ENCODE measurements around the gene SUSD3. TPM values are rescaled to one million over a fixed set of nuclear protein-coding genes. Genes with fewer than 3 reads are reported as not detected.
"Not testable (repeated sequence)": the region's sequence is repeated elsewhere in the genome, so short reads cannot be mapped to it uniquely, and the experiment has no call there.

Gene SUSD3
- total RNA-seq, 1 donor from 2014 or later, result not detected

DNA sequence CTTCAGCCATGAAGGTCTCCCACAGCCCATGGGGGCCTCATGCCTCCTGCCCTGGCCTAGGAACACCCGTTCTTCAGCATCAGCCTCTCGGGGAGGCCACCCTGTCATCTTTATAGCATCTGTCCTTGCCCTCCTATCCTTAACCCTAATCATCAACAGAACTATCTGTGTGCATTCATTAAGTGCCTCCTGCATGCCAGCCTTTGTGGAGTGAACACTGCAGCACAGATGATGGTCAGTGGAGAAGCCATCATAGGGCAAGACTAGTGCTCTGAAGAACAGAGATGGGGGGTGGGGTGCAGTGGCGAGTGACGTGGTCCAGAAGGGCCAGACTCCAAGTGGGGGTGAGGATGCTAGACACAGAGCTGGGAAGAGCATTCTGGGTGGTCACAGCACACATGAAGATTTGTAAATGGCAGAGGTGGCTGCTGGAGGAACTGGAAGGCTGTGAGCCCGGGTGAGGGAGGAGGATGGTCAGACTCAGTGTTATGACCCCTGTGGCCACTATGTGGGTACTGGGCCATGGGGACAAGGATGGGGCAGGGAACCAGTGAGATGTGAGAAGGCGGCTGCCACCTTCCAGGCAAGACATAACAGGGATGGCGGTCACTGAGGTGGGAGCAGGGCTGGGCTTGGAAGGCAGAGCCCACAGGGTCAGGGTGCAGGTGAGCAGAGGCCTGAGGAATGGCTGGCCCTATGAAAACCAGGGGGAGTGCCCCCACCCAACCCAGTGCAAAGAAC lies 33.9 kb downstream of the SUSD3 start:
- DNase-seq (ENCODE audit: low spot score), result no peak

DNA sequence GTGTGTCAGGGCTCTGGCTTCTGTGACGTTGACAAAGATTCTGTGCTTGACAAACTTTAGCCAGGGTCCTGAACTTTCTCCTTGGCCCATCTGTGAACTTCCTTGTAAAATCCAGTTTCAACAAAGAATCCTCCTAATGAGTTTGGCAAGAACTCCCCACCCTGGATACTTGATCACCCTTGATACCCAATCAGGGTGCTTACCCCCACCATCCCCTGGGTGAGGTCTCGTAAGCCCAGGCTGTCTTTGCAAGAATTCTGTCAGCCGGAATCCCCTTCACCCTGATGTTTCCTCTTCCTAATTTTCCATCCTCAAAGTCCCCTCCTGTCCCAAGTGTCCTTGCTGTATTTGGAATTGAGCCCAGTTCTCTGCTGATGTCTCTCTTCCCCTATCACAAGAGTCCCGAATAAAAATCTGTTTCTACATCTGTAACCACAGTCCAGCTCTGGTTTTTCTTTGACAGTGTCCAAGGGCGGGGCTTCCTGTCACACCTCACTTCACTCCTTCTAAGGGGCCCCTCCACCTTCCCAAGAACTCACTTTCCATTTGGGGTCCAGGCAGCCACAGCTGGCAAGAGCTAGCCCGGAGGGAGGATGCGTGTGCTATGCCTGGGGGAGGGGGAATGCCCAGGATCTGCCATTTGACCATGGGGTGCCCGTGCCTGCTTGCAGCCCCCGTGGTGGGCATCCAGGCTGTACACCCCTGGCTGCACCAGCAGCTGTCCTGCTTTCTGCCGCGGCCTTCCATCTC lies 34.8 kb downstream of the SUSD3 start:
- DNase-seq (ENCODE audit: low spot score), result peak; percentile 38

DNA sequence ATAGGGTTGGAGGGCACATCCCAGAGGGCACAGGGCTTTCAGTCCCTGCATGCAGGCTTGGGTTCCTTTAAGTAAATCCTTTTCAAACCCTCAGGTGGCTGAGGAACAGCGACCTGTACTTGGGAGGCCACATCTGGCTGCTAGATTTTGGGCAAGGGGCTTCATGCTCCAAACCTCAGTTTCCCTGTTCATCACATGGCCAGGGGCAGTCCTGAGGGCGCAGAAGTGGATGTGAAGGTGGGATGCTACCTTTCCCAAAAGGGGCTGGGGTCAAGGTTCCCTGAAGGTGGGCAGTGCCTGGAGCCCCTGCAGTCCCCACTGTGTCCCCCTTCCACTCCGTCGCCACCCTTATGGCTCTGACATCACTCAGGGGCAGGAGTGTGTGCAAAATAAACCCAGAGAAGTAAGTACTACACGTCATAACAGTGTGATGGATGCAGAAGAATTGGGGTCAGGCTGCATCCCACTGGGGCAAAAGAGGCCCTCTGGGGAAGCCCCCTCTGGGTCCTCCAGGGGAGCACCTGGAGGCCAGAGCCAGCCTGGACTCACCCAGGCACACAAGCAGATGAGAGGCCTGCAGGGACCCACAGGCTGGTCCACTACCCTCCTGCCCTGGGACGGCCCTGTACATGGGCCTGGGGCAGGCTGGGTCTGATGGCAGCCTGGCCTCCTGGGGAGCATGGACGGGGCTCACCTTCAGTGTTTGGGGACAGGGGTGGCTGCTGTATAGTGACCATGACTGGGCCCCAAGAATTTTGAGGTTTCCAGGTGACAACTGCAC lies 35.6 kb downstream of the SUSD3 start:
- no peak for DNase-seq (ENCODE audit: low spot score)

DNA sequence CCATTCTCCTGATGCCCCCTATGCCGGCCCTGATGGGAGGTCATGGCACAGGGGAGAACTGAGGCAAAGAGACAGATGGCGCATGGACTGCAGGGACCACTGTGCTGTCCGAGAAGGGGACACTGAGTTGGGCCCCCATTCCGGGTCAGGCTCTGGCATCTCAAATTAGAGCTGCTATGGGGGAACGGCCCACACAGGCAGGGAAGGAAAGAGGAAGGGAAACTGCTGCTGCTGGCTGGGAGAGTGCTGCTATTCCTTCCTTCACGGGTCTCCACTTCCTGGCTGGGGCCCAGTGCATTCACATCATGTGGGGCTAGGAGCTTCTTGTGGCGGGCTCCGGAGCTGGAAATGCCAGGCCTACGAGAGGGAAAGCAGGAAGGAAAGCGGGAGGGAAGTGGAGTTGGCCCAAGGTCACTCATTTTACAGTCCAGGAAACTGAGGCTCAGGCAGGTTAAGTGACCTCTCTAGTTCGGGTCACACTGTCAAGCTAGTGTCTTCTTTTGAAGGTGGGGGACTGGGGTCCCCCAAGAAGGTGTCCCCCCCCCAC lies 36.2 kb downstream of the SUSD3 start:
- peak; percentile 70 for DNase-seq (ENCODE audit: low spot score)

DNA sequence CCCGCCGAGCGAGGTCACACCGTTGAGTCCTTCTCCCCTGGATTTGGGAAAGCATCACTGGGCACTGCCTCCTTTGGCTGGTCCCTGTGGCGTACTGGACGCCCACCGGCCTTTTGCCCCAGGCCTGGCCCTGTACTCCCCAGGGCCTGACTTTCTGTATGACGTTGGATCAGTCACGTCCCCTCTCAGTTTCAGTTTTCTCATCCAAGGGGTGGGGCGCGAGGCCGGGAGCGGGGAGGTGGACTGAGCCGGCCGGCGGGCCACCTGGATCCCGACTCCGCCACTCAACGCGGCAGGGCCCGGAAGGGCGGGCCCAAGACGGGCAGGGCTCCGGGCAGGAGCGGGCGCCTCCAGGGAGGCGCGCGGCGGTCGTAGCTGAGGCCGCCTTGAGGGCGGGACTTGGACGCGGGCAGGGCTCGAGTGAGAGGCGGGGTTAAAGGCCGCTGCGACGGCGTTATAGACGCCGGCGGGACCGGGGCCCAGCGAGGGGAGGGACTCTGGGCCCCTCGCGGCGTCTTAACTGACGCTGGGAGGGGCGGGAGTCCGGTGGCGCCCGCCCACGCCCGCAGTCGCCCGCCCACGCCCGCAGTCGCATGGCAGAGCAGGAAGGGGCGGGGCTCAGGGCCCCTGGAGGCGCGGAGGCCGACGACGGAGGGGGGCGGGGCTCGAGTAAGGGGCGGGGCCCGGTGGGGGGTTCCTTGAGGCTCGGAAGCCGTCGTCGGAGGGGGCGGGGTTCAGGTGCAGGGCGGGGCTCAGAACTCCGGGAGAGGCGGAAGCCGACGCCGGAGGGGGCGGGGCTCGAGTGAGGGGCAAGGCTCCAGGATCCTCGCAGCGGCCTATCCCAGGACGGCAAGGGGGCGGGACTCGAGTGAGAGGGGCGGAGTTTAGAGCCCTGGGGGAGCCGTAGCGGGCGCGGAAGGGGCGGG lies 37.0 kb downstream of the SUSD3 start:
- DNase-seq (ENCODE audit: low spot score), result peak; percentile 100

DNA sequence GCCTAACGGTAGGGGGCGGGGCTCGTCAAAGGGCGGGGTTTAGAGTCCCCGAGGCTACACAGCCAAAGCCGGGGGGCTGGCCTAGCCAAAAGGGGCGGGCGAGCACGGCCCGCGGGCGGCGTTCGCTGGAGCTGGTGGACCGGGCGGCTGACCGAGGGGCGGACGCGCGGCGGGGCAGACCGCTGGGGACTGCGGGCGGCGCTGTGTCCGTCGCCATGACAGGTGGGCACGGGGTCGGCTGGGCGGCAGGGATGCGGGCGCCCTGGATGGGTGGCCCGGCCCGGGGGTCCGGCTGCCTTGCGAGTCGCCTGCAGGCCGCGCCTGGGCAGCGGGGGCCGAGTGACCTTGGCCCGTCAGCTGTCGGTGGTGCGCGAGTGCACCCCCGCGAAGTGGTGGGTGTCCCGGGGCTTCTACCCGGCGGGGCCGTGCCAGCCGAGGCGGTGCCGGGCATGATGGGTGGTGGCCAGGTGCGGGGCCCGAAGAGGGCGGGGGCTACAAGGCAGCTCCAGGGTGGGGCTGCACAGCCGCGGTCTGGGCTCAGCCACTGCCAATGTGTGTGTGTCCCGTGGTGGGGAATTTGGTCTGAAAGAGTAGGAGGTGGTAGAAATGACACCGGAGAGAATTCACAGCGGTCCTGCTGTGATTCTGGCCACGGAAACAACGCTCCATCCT lies 37.8 kb downstream of the SUSD3 start, which contains the start of gene CARD19:
TSS of gene CARD19 (plus strand) at position 87 of the 672 bp plus-strand sequence. CDS start at position 216, 129 bp downstream.
- DNase-seq (ENCODE audit: low spot score), result peak; percentile 42

DNA sequence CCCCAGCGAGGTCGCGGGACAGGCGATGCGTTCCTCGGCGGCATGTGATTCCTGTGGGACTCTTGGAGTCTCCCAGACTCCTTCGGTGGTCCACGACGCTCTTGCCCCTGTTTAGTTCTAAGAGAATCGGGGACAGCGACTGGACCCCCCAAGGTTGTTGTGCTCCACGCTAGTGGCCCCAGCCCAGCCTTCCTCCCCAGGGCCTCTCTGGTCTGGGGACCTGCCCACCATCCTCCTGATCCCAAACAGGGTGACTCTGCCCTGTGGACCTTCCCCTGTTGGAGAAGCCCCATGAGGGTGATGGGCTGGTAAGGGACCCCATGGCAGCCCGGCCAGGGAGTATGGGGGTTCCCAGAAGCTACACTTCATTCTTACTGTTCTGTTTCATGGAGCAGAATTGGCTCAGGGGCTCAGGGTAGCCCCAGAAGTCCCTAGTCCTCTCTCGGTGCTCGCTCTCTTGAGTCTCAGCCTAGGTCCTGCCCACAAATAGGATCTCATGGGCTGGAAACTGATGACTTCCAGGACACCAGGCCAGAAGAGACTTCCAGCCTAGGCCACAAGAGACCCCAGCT lies 38.4 kb downstream of the SUSD3 start:
- no peak for DNase-seq (ENCODE audit: low spot score)

DNA sequence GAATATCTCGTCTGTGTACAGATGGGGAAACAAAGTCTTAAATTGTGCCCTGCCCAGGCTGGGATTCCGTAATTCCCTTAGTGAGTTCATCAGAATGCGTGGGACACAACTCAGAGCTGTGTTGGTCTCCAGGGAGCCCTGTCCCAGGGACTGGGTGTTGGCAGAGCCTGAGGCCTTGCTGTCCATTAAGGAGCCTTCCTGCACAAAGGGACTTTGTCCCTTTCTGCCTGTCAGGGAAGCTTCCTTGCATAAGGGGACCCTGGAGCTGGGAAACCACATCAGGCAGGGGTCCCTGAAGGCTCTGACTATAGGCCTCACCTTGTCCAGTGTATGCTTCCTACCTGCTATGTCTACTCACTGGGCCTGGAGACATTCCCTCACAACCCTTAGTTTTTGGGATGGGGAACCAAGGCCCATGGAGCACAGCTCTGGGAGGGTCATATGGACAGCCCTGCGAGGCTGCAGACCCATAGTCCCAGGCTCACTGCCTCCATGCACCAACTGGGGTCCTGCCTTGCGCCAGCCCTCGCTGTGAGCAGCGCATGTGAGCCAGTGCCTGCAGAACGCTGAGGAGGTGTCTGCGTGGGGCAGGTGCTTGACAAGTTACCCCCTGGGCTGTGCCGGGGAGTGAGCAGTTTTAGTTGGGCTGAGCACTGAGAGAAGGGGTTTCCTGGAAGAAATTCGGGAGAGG lies 39.2 kb downstream of the SUSD3 start:
- no peak for DNase-seq (ENCODE audit: low spot score)

DNA sequence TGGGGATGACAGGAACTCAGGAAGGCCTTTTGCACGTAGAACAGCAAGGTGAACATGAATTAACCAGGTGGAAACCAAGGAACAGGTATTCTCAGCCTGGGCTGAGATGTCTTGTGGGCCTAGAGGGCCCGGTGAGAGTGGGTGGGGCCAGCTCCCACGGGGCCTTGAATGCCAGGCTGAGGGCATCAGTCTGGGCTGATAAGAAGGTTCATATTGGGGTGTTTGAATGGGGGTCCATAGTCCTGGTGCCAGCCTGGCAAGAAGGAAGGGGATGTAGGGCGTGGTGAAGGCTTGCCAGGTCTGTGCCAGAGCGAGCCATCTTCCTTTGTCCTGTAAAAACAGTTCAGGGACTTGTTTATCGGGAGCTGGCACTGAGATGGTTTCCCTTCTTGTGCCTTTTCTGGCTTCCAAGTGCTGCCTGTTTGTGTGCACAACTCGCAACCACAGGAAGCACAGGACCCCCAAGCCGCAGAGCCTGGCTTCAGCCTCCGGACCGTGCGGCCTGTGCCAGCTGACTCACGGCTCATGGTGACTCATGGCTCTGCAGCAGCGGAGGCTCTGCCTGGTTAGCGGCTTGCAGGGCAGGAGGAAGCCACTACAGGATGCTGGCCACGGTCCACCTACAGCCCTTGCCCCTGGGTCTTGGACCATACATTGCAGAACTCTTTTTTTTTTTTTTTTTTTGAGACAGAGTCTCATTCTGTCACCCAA lies 39.9 kb downstream of the SUSD3 start:
- DNase-seq (ENCODE audit: low spot score), result peak; percentile 84

DNA sequence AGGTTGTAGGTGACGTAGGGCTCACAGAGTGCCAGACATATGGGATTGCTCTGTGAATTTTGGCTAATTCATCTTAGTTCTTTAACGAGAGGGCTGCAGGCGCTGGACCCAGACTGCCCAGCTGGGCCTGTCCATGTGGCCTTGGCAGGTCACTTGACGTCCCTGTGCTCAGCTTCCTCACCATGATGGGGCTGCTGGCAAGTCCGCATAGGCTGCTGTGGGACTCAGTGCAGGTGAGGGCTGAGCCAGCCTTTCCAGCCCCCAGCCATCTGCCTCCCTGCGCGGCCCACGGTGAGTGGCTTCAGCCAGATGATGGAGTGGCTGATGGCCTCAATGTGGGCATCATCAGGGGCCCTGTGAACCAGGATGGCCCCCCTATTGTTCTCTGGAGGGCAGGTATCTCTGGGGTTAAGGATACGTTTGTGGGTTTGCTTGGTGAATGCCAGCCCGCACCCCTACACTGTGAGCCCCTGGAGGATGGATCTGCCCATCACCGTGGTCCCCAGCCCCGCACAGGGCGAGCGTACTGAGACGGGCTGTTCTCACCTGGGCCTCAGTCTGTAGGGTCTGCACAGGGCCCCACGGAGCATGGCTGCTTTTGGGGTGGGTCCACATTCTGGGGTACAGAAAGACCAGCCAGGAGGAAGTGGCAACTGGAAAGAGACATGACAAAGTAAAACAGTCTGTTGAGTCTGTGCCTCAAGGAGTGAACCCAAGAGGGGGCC lies 41.2 kb downstream of the SUSD3 start:
- DNase-seq (ENCODE audit: low spot score), result no peak

DNA sequence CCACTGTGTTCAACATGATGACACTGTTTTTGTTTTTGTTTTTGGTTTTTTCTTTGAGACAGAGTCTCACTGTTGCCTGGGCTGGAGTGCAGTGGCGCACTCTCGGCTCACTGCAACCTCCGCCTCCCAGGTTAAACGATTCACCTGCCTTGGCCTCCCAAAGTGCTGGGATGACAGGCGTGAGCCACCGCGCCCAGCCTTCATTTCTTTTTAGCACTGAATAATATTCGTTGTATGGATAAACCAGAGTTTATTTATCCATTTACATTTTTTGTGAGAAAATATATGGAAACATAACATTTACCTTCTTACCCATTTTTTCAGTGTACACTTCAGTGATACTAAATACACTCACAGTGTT lies 41.8 kb downstream of the SUSD3 start:
- DNase-seq (ENCODE audit: low spot score), result no peak

DNA sequence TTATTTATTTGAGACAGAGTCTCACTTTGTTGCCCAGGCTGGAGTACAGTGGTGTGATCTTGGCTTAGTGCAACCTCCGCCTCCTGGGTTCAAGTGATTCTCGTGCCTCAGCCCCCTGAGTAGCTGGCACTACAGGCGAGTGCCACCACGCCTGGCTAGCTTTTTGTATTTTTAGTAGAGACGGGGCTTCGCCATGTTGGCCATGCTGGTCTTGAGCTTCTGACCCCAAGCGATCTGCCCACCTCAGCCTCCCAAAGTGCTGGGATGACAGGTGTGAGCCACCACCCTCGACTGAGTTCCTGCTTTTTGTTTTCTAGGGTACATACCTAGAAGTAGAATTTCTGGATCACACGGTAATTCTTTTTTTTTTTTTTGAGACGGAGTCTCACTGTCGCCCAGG lies 42.6 kb downstream of the SUSD3 start:
- not testable (repeated sequence) for DNase-seq (ENCODE audit: low spot score)

DNA sequence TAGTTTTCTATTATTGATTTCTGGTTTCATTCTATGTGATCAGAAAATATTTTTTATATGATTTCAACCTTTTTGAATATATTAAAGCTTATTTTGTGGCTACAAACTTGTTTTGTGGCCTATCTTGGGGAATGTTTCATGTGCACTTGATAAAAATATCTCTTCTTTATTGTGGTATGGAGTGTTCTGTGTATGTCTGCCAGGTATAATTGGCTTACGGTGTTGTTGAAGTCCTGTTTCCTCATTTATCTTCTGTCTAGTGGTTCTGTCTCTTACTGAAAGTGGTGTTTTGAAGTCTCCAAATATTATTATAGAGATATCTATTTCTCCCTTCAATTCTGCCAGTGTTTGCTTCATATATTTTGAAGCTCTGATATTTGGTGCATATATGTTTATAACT lies 47.1 kb downstream of the SUSD3 start:
- DNase-seq (ENCODE audit: low spot score), result no peak

DNA sequence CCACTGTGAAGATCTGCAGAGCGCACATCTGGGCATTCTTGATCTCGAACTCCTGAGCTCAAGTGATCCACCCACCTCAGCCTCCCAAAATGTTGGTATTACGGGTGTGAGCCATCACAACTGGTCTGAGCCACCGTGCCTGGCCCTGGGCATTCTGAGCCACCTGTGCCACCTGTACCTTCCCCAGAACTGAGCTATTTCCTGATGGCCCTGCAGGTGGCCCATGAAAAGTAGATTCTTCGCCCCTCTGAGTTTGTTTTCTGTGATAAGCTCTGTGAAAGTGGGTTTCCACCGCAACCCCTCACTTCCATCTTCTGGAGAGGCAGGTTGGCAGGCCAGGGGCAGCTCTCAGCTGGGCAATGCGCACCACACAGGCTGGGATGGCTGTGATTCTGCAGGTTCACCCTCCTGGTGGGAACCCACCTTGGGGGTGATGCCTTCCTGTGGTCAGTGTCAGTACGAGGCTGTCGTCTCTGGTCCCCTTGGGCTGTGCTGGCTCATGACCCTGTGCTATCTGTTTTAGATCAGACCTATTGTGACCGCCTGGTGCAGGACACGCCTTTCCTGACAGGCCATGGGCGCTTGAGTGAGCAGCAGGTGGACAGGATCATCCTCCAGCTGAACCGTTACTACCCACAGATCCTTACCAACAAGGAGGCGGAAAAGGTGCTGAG lies 48.8 kb downstream of the SUSD3 start:
- no peak for DNase-seq (ENCODE audit: low spot score)

DNA sequence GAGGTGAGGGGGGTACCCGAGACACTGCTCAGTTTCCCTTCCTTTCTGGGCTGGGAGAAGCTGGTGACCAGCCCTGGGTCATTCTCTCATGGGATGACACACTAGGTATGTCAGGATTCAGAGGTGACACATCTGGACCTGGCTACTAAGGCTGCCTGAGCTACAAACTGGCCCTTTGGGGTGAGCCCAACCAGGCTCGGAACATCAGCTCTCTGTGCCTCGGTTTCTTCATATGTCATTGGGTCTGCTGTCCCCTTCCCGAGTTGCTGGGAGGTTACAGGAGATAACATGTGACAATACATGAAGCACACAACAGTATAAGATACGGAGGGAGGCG lies 49.3 kb downstream of the SUSD3 start:
- no peak for DNase-seq (ENCODE audit: low spot score)

DNA sequence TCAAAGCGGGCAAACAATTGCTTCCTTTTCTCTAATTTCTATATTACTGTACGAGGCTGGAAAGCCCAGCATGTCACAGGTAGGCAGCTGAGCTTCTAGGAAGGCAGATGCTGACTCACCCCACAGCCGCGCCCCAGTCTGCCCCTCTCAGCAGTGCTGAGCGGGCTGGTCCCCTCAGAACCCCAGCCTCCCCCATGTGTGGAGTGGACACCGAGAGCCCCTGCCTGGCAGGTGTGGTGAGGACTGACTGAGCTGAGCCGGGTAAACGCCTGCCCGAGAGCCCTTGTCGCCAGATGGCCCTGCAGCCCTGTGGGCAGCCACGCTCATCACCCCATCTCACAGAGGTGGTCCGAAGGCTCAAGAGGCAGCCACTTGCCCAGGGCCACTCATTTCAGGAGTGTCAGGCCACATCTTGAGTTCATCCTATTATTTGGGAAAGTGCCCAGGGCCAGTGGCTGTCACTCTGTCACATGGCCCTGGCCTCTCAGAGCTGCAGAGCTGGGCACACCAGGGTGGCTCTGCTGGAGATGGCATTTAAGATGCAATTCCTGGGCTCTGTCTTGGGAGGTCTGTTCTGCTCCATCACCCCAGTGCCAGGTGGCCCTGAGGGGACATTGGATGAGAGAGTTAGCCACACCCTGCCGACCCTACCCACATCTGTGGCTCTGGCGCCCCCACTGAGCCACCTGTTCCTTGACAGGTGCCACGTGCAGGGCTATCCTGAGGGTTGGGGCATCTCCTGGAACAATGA lies 50.0 kb downstream of the SUSD3 start:
- no peak for DNase-seq (ENCODE audit: low spot score)

DNA sequence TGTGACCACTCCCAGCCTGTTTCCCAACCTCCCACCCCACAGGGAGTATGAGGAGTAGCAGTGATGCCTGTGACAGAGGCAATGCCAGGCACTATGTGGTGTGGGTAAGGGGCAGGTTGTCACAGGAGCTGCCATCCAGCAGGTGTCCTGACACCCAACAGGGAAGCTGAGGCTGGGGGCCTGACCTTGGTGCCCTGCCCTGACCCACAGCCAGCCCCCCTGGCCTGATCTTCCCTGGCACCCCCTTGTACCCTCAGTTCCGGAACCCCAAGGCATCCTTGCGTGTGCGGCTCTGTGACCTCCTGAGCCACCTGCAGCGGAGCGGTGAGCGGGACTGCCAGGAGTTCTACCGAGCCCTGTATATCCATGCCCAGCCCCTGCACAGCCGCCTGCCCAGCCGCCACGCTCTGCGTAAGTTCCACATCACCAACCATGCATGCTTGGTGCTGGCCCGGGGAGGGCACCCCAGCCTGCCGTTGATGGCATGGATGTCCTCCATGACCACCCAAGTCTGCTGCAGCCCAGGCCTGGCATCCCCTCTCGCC lies 51.9 kb downstream of the SUSD3 start:
- no peak for DNase-seq (ENCODE audit: low spot score)
